HEK293 (cell line): ENCODE data around the gene EPHA2.

Source experiments
- CTCF ChIA-PET: fragments of 350-600 bp; formaldehyde crosslinking; extraction: SDS; loops from one replicate; lab custom pipeline; 2021; ENCODE audit warnings: antibody characterized with exemption; lab: Yijun Ruan, JAX
- POLR2A ChIA-PET: fragments of 300-600 bp; formaldehyde crosslinking; extraction: SDS; loops from one replicate; lab custom pipeline; 2020; ENCODE audit warnings: antibody characterized with exemption, inconsistent platforms; lab: Yijun Ruan, JAX
- H3K27ac ChIP-seq: fragments of 200-500 bp; sonication (Bioruptor generic); 2 replicates; pipeline ENCODE4 v1.5.1; 2014; ENCODE audit warnings: low read depth, low read length, control low read depth, inconsistent platforms; ENCODE audit errors: extremely low read depth
- H3K36me3 ChIP-seq, 2 experiments: fragments of 200-500 bp in 1 of 2; sonication (Bioruptor generic) in 1 of 2; 1 replicate in 1 of 2; 2 replicates in 1 of 2; pipeline ENCODE4 v1.5.1; 2014 to 2017; ENCODE audit warnings: inconsistent platforms in 2 of 2, low read length in 2 of 2; ENCODE audit not compliant: control insufficient read depth in 2 of 2, insufficient read depth in 1 of 2
- H3K4me1 ChIP-seq: fragments of 200-500 bp; sonication (Bioruptor generic); 2 replicates; pipeline ENCODE4 v1.5.1; 2014; ENCODE audit warnings: mild to moderate bottlenecking, low read length, inconsistent platforms; ENCODE audit not compliant: control insufficient read depth, insufficient read depth
- H3K4me3 ChIP-seq: 2 replicates; pipeline ENCODE4 v1.5.1; 2011; ENCODE audit warnings: low read depth, mild to moderate bottlenecking, control low read depth, low read length, moderate library complexity
- H3K9me3 ChIP-seq: fragments of 200-500 bp; sonication (Bioruptor generic); 2 replicates; pipeline ENCODE4 v1.5.1; 2014; ENCODE audit warnings: low read depth, low read length, inconsistent platforms; ENCODE audit not compliant: control insufficient read depth, insufficient read depth
- GLIS1 ChIP-seq: fragments of 450-650 bp; formaldehyde crosslinking; IDR thresholded peaks from 2 replicates; pipeline ENCODE4 v1.5.1; 2016; ENCODE audit warnings: missing biosample characterization, missing genetic modification characterization
- HOXC10 ChIP-seq: sonication (generic); formaldehyde crosslinking; IDR thresholded peaks from 2 replicates; pipeline ENCODE4 v1.8.1; 2023; ENCODE audit warnings: mild to moderate bottlenecking, missing genetic modification reagents
- IKZF3 ChIP-seq: fragments of 450-650 bp; IDR thresholded peaks from 2 replicates; pipeline ENCODE4 v1.5.0; 2018; ENCODE audit warnings: missing biosample characterization, mild to moderate bottlenecking, missing genetic modification characterization, moderate library complexity
- OSR2 ChIP-seq: fragments of 450-650 bp; formaldehyde crosslinking; IDR thresholded peaks from 2 replicates; pipeline ENCODE4 v1.5.1; 2016; ENCODE audit warnings: missing biosample characterization, missing genetic modification characterization
- SP3 ChIP-seq: fragments of 450-650 bp; formaldehyde crosslinking; IDR thresholded peaks from 2 replicates; pipeline ENCODE4 v1.5.1; 2016; ENCODE audit warnings: missing biosample characterization, missing genetic modification characterization
- ZBTB7A ChIP-seq: fragments of 450-650 bp; formaldehyde crosslinking; IDR thresholded peaks from 2 replicates; pipeline ENCODE4 v1.5.1; 2016; ENCODE audit warnings: low read depth, missing biosample characterization, missing genetic modification characterization
- ZBTB8A ChIP-seq: fragments of 450-650 bp; formaldehyde crosslinking; IDR thresholded peaks from 2 replicates; pipeline ENCODE4 v1.5.1; 2016; ENCODE audit warnings: missing biosample characterization, missing genetic modification characterization
- ZIC2 ChIP-seq: fragments of 450-650 bp; formaldehyde crosslinking; IDR thresholded peaks from 2 replicates; pipeline ENCODE4 v1.5.1; 2016; ENCODE audit warnings: missing biosample characterization, missing genetic modification characterization
- ZNF530 ChIP-seq: fragments of 450-650 bp; formaldehyde crosslinking; IDR thresholded peaks from 2 replicates; pipeline ENCODE4 v1.5.1; 2016; ENCODE audit warnings: low read depth, missing biosample characterization, missing genetic modification characterization
- ZNF600 ChIP-seq: fragments of 450-650 bp; formaldehyde crosslinking; IDR thresholded peaks from 2 replicates; pipeline ENCODE4 v1.5.1; 2016; ENCODE audit warnings: missing biosample characterization, missing genetic modification characterization
- ZNF768 ChIP-seq: fragments of 450-650 bp; formaldehyde crosslinking; IDR thresholded peaks from 2 replicates; pipeline ENCODE4 v1.5.1; 2018; ENCODE audit warnings: missing biosample characterization, mild to moderate bottlenecking, missing genetic modification characterization
- TF ChIP-seq, protein P1 (sequence below): fragments of 450-650 bp; formaldehyde crosslinking; IDR thresholded peaks from 2 replicates; pipeline ENCODE4 v1.5.1; 2016; ENCODE audit warnings: missing biosample characterization, missing genetic modification characterization
- TF ChIP-seq, protein P2 (sequence below): fragments of 450-650 bp; formaldehyde crosslinking; IDR thresholded peaks from 2 replicates; pipeline ENCODE4 v1.5.1; 2017; ENCODE audit warnings: missing biosample characterization, missing genetic modification characterization
- TF ChIP-seq, protein P3 (sequence below): fragments of 450-650 bp; formaldehyde crosslinking; conservative IDR thresholded peaks from 2 replicates; pipeline ENCODE4 v1.5.1; 2016; ENCODE audit warnings: low read depth, missing biosample characterization, missing genetic modification characterization

The EPHA2 gene

DNA sequence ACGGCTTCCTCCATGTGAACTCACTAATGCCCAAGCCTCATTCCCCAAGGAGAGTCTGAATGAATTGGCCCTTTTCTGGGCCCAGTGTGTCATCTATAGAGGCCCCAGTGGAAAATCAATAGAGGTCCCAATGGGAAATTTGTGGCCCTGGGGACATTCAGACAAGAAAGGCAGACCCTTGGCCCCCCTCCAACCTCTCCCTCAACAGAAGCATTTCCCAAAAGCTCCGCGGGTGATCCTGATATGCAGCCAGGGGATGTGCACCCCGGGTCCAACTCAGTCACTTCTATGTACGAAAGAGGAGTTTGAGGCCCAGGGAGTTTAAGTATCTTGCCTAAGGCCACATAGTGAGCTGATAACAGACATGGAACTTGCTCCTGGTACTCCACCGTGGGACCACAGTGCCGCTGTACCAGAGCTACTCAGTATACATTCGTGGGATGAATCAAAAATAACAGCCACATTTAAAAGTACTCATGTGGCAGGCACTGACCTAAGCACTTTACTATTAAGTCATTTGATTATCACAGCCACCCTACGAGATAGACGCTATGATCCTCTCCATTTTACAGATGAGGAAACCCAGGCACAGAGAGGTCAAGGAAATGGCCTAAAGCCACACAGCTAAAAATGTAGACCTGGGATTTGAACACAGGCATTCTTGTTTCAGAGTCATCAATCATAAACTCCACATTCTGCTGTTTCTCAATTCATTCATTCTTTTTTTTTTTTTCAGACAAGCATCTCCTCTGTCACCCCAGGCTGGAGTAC, 8.5 kb downstream of the EPHA2 start:
- Histone ChIP-seq H3K36me3 (peaks cover 5 to 85% of the 10 kb centered on the region in 2 experiments; a peak in 2 of 3 replicates), H3K4me1 (peaks cover 7% of the 10 kb centered on the region; the same call in 1 of the 2 replicates)

More for the DNA sequence above, 8.5 kb downstream of the EPHA2 start:
- Histone ChIP-seq H3K27ac (no peak overlapping the region), H3K4me3 (no peak overlapping the region), H3K9me3 (no peaks in the 10 kb centered on the region)
- POLR2A ChIA-PET: interaction anchor here (4.2 kb wide), 1 partner anchor 8 kb away, joined by 36 read pairs; the partner anchor contains the start of gene EPHA2
- CTCF ChIA-PET: interaction anchor here (0.6 to 5.9 kb wide), 10 partner anchors 17 to 98 kb away, joined by 3 to 39 read pairs (median 5); partner anchors contain the start of gene FAM131C
- TF ChIP-seq HOXC10 (CRISPR knock-in tag) (no peak), OSR2 (tag by site-specific recombination) (peak; percentile 64; the same call in 1 of the 2 replicates), ZBTB8A (tag by site-specific recombination) (0 out of 2 replicates have a peak, but pooled peaks have one; percentile 13), IKZF3 (tag by site-specific recombination) (0 out of 2 replicates have a peak, but pooled peaks have one; percentile 2), ZNF530 (tag by site-specific recombination) (no peak), SP3 (tag by site-specific recombination) (no peak), GLIS1 (tag by site-specific recombination) (peak; percentile 57; the same call in 1 of the 2 replicates), ZBTB7A (tag by site-specific recombination) (no peak), ZIC2 (tag by site-specific recombination) (peak; percentile 95), ZNF768 (tag by site-specific recombination) (peak; percentile 98; the same call in 1 of the 2 replicates), ZNF600 (tag by site-specific recombination) (0 out of 2 replicates have a peak, but pooled peaks have one; percentile 0)
- TF ChIP-seq, protein P1, sequence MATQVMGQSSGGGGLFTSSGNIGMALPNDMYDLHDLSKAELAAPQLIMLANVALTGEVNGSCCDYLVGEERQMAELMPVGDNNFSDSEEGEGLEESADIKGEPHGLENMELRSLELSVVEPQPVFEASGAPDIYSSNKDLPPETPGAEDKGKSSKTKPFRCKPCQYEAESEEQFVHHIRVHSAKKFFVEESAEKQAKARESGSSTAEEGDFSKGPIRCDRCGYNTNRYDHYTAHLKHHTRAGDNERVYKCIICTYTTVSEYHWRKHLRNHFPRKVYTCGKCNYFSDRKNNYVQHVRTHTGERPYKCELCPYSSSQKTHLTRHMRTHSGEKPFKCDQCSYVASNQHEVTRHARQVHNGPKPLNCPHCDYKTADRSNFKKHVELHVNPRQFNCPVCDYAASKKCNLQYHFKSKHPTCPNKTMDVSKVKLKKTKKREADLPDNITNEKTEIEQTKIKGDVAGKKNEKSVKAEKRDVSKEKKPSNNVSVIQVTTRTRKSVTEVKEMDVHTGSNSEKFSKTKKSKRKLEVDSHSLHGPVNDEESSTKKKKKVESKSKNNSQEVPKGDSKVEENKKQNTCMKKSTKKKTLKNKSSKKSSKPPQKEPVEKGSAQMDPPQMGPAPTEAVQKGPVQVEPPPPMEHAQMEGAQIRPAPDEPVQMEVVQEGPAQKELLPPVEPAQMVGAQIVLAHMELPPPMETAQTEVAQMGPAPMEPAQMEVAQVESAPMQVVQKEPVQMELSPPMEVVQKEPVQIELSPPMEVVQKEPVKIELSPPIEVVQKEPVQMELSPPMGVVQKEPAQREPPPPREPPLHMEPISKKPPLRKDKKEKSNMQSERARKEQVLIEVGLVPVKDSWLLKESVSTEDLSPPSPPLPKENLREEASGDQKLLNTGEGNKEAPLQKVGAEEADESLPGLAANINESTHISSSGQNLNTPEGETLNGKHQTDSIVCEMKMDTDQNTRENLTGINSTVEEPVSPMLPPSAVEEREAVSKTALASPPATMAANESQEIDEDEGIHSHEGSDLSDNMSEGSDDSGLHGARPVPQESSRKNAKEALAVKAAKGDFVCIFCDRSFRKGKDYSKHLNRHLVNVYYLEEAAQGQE (tag by site-specific recombination): no peak
- TF ChIP-seq, protein P2, sequence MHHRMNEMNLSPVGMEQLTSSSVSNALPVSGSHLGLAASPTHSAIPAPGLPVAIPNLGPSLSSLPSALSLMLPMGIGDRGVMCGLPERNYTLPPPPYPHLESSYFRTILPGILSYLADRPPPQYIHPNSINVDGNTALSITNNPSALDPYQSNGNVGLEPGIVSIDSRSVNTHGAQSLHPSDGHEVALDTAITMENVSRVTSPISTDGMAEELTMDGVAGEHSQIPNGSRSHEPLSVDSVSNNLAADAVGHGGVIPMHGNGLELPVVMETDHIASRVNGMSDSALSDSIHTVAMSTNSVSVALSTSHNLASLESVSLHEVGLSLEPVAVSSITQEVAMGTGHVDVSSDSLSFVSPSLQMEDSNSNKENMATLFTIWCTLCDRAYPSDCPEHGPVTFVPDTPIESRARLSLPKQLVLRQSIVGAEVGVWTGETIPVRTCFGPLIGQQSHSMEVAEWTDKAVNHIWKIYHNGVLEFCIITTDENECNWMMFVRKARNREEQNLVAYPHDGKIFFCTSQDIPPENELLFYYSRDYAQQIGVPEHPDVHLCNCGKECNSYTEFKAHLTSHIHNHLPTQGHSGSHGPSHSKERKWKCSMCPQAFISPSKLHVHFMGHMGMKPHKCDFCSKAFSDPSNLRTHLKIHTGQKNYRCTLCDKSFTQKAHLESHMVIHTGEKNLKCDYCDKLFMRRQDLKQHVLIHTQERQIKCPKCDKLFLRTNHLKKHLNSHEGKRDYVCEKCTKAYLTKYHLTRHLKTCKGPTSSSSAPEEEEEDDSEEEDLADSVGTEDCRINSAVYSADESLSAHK (tag by site-specific recombination): no peak
- TF ChIP-seq, protein P3, sequence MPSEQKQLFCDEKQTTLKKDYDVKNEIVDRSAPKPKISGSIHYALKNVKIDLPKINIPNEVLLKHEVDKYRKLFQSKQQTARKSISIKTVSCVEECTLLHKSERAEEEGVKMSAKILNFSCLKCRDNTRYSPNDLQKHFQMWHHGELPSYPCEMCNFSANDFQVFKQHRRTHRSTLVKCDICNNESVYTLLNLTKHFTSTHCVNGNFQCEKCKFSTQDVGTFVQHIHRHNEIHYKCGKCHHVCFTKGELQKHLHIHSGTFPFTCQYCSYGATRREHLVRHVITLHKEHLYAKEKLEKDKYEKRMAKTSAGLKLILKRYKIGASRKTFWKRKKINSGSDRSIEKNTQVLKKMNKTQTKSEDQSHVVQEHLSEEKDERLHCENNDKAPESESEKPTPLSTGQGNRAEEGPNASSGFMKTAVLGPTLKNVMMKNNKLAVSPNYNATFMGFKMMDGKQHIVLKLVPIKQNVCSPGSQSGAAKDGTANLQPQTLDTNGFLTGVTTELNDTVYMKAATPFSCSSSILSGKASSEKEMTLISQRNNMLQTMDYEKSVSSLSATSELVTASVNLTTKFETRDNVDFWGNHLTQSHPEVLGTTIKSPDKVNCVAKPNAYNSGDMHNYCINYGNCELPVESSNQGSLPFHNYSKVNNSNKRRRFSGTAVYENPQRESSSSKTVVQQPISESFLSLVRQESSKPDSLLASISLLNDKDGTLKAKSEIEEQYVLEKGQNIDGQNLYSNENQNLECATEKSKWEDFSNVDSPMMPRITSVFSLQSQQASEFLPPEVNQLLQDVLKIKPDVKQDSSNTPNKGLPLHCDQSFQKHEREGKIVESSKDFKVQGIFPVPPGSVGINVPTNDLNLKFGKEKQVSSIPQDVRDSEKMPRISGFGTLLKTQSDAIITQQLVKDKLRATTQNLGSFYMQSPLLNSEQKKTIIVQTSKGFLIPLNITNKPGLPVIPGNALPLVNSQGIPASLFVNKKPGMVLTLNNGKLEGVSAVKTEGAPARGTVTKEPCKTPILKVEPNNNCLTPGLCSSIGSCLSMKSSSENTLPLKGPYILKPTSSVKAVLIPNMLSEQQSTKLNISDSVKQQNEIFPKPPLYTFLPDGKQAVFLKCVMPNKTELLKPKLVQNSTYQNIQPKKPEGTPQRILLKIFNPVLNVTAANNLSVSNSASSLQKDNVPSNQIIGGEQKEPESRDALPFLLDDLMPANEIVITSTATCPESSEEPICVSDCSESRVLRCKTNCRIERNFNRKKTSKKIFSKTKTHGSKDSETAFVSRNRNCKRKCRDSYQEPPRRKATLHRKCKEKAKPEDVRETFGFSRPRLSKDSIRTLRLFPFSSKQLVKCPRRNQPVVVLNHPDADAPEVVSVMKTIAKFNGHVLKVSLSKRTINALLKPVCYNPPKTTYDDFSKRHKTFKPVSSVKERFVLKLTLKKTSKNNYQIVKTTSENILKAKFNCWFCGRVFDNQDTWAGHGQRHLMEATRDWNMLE (tag by site-specific recombination): no peak
